Heart right ventricle (tissue), 16 donors: ENCODE data around the gene AUTS2. TPM values are rescaled to one million over a fixed set of nuclear protein-coding genes. Genes with fewer than 3 reads are reported as not detected.

Source experiments
- ATAC-seq, 8 donors: fragments of 200-7000 bp; cut with Tn5 transposase; one replicate each; pipeline ENCODE4 v1.9.1; 2020; ENCODE audit warnings: mild to moderate bottlenecking in 8 of 8, moderate library complexity in 8 of 8, moderate number of reproducible peaks in 1 of 8
- DNase-seq, 2 donors: peaks; one replicate each; pipeline ENCODE4 v3.0.0-alpha.2; 2020
- H3K27ac ChIP-seq, 10 donors: fragments of 200-600 bp; sonication (generic) in 2 of 10; one replicate each; pipeline versions ENCODE4 v1.5.0 to v1.8.0; 2020 to 2022; ENCODE audit warnings: mild to moderate bottlenecking in 3 of 10
- H3K27me3 ChIP-seq, 7 donors: fragments of 200-600 bp; one replicate each; pipeline ENCODE4 v1.8.0; 2021 to 2022; ENCODE audit warnings: mild to moderate bottlenecking in 2 of 7
- H3K36me3 ChIP-seq, 9 donors: fragments of 200-600 bp; sonication (generic) in 1 of 9; one replicate each; pipeline versions ENCODE4 v1.5.0 to v1.8.0; 2020 to 2022; ENCODE audit warnings: mild to moderate bottlenecking in 2 of 9
- H3K4me1 ChIP-seq, 9 donors: fragments of 200-600 bp; sonication (generic) in 1 of 9; one replicate each; pipeline versions ENCODE4 v1.5.0 to v1.8.0; 2020 to 2022; ENCODE audit warnings: mild to moderate bottlenecking in 4 of 9
- H3K4me3 ChIP-seq, 10 donors: fragments of 200-600 bp; sonication (generic) in 2 of 10; one replicate each; pipeline versions ENCODE4 v1.5.0 to v1.8.0; 2020 to 2022; ENCODE audit warnings: mild to moderate bottlenecking in 7 of 10, moderate library complexity in 2 of 10
- H3K9me3 ChIP-seq, 11 donors: fragments of 200-600 bp in 10 of 11; sonication (generic) in 2 of 11; one replicate each; pipeline versions ENCODE4 v1.5.0 to v1.8.0; 2013 to 2022; ENCODE audit warnings: mild to moderate bottlenecking in 2 of 11, control low read depth in 1 of 11, moderate library complexity in 1 of 11
- CTCF ChIP-seq, 9 donors: fragments of 200-600 bp; sonication (generic) in 2 of 9; IDR thresholded peaks; one replicate each; pipeline versions ENCODE4 v1.5.0 to v1.8.0; 2021 to 2022; ENCODE audit warnings: antibody characterized with exemption in 9 of 9, mild to moderate bottlenecking in 5 of 9, moderate library complexity in 1 of 9
- WGBS, 2 donors: extraction: QIAGEN DNeasy Blood & Tissue Kit; methylation state at CpG; one replicate each; pipeline ENCODE4 v1.1.7; 2013; ENCODE audit warnings: inconsistent platforms in 1 of 2; 5-methylcytosine and 5-hydroxymethylcytosine counted together
- intact Hi-C, 10 donors: fragments of 100-400 bp; cut with DNase I; formaldehyde crosslinking; loops; one replicate each; pipeline versions ENCODE4 v1.11.1 to v1.14.2; 2022
- polyA plus RNA-seq, 2 donors: library from polyadenylated mRNA; stranded (reverse); fragments of 200-250 nt; gene quantifications; one replicate each; pipeline ENCODE4 v1.2.3, GENCODE V29; 2013
- total RNA-seq, 10 donors: library from RNA; stranded (reverse); fragmentation: NEBNext Ultra II Directional in 3 of 10; extraction: Animal tissue kit (Norgen Biotek cat#: 25700) in 3 of 10; gene quantifications; one replicate each; pipeline versions ENCODE4 v1.2.1 to v1.2.4, GENCODE V29; 2021 to 2023
- donor health status: Arrhythmogenic right ventricular cardiomyopathy.
- donor health status: ischemic (EF 13 %, LVEDD 7.1; RV severe dilation, severe dysfunction).
- donor health status: healthy with polysubstance abuse.
- donor health status: DM: no; HTN: yes; CAD: no.
- donor health status: DM: no; HTN: no; CAD: no.
- donor health status: ischemic (EF 25% LVEDD 6.9; RV normal size, moderate dysfunction).
- donor health status: ischemic (EF 25% LVEDD 5.7; RV mildly dilated, moderate dysfunction).
- donor health status: healthy.
- donor health status: DM: yes; HTN: yes; CAD: no.
- donor health status: Ischemic cardiomyopathy.
- donor health status: ischemic (EF 35%, LVEDD 5.7; RV mildly dilated, moderate dysfunction).
- donor health status: nonischemic (EF 11% LVEDD 7.7; RV severe dilation, severe dysfunction).
- donor health status: DM: yes; HTN: yes; CAD: no.
- donor health status: PGD.
- donor health status: ischemic (EF 29% LVEDD 5.4; RV normal size, mild dysfunction).
- donor health status: nonischemic (EF 23%, LVEDD 6.1; RV moderate dilation, normal function).

The AUTS2 gene
- total and polyA plus RNA-seq, 12 donors = 1.6 to 11.2 (median 7.3) TPM

DNA sequence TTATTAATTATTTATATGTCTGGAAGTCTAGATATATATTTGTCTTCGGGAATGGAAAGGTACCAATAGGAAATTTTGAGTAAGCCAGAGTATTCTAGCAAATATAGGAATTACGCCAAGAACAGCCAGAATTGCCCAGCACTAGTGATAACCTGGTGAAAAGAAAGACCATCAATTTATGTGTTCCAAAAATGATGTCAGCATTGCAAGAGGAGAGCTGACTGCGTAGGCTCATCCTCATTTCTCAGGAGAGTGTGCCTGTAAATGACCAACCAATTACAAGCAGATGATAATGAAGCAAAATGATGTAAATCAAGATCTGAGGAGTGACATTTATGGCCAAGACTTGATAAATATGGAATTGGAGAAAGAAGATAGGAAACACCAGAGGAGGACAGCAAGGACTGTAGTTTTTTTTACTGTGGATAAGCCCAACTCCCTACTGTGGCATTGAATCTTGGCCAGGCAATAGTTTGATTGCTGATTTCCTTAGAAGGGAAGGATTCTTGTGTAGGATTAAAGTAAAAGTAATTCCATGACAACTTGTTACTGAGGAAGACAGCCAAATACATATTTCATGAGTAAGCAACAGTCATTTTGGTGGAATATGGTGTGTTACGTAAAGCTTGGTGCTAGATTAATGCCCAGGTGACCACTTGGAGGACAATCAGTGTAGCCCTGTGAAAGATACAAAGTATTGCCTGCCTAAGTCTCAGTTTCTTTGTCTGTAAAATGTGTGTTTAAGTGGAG is 590.8 kb downstream of the AUTS2 start:
- H3K4me3 ChIP-seq = no peak overlapping the region
- H3K27ac ChIP-seq = no peak overlapping the region
- no peaks in the 10 kb centered on the region for H3K4me1 ChIP-seq
- TF ChIP-seq CTCF (IDR thresholded peaks at IDR 0.05) = no peak
- intact Hi-C loops = no loop called here
- DNase-seq (no peak), ATAC-seq (no peak)
- no peaks in the 10 kb centered on the region for H3K27me3 ChIP-seq
- no peaks in the 10 kb centered on the region for H3K36me3 ChIP-seq
- H3K9me3 ChIP-seq = peaks cover 0 to 12% (median 5%) of the 10 kb centered on the region in 11 donors
- WGBS, 2 donors = 97 to 99% methylated on average over 4 of the region's 4 CpGs

GRCh38 chr7:70189776-70190175 is 591.5 kb downstream of the AUTS2 start:
- no peak overlapping the region for H3K27ac ChIP-seq
- intact Hi-C loops = loop anchor here in 4 of 10 donors (5.0 to 10.0 kb wide), 2 partner anchors 505 to 508 kb away; no protein-coding TSS in a partner anchor
- DNase-seq (no peak), ATAC-seq (no peak)
- H3K4me1 ChIP-seq = no peaks in the 10 kb centered on the region
- H3K27me3 ChIP-seq = no peaks in the 10 kb centered on the region
- TF ChIP-seq CTCF (IDR thresholded peaks at IDR 0.05) = no peak
- H3K36me3 ChIP-seq = no peaks in the 10 kb centered on the region
- WGBS, 2 donors = 93 to 97% methylated on average over 4 of the region's 4 CpGs
- H3K4me3 ChIP-seq = no peak overlapping the region
- H3K9me3 ChIP-seq = peaks cover 0 to 12% (median 5%) of the 10 kb centered on the region in 11 donors

GRCh38 chr7:70190281-70190680 is 592.0 kb downstream of the AUTS2 start:
- H3K27ac ChIP-seq = no peak overlapping the region
- H3K36me3 ChIP-seq = no peaks in the 10 kb centered on the region
- ATAC-seq = no peak
- H3K9me3 ChIP-seq = peaks cover 0 to 12% (median 5%) of the 10 kb centered on the region in 11 donors
- no peak for DNase-seq
- 83 to 93% methylated on average over 4 of the region's 4 CpGs for WGBS, 2 donors
- H3K4me3 ChIP-seq = no peak overlapping the region
- no peaks in the 10 kb centered on the region for H3K27me3 ChIP-seq
- TF ChIP-seq CTCF (IDR thresholded peaks at IDR 0.05) = no peak
- H3K4me1 ChIP-seq = no peaks in the 10 kb centered on the region
- intact Hi-C loops = loop anchor here in 4 of 10 donors (5.0 to 10.0 kb wide), 2 partner anchors 505 to 507 kb away; no protein-coding TSS in a partner anchor

DNA sequence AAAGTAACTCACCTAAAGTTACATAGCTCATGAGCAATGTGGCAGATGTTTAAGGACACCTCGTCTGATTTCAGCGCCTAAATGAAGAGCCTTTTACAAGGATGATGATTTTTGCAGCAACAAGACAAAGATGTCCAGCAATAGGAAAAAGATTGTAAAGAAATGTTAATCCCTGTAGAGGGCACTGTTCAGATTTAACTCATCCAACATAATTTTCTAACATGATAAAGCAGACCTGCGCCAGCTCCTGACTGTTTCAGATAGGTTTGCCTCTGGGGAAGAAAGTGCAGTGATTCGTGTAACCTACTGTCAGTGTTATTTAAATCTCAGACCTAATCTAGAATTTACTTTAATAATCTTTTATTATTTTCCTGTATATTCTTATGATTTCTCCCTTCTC is 595.2 kb downstream of the AUTS2 start:
- no peaks in the 10 kb centered on the region for H3K4me1 ChIP-seq
- ATAC-seq = no peak
- TF ChIP-seq CTCF (IDR thresholded peaks at IDR 0.05) = peak in 8 of 9 donors; percentile 4 to 53 (median 31)
- H3K27ac ChIP-seq = no peak overlapping the region
- intact Hi-C loops = loop anchor here in 4 of 10 donors (5.0 to 10.0 kb wide), 2 partner anchors 501 to 504 kb away; no protein-coding TSS in a partner anchor
- no peak overlapping the region for H3K4me3 ChIP-seq
- WGBS, 2 donors = 81 to 84% methylated on average over 4 of the region's 4 CpGs
- no peaks in the 10 kb centered on the region for H3K27me3 ChIP-seq
- H3K9me3 ChIP-seq = peaks cover 0 to 12% (median 5%) of the 10 kb centered on the region in 11 donors
- DNase-seq = no peak
- H3K36me3 ChIP-seq = no peaks in the 10 kb centered on the region
